Lower leg skin (tissue), 3 donors: ENCODE results near the gene NFAM1.

Experiments used
- POLR2A ChIP-seq, 2 donors: fragments of 450-650 bp; IDR thresholded peaks; one replicate each; pipeline ENCODE4 v1.6.1; 2016 to 2017; ENCODE audit warnings: antibody characterized with exemption in 2 of 2, mild to moderate bottlenecking in 1 of 2, moderate library complexity in 1 of 2
- TF ChIP-seq, protein P1 (sequence below), 3 donors: fragments of 450-650 bp; IDR thresholded peaks; one replicate each; pipeline ENCODE4 v1.5.1; 2016; ENCODE audit warnings: antibody characterized with exemption in 3 of 3, mild to moderate bottlenecking in 3 of 3, moderate library complexity in 2 of 3

- TF ChIP-seq, protein P1, sequence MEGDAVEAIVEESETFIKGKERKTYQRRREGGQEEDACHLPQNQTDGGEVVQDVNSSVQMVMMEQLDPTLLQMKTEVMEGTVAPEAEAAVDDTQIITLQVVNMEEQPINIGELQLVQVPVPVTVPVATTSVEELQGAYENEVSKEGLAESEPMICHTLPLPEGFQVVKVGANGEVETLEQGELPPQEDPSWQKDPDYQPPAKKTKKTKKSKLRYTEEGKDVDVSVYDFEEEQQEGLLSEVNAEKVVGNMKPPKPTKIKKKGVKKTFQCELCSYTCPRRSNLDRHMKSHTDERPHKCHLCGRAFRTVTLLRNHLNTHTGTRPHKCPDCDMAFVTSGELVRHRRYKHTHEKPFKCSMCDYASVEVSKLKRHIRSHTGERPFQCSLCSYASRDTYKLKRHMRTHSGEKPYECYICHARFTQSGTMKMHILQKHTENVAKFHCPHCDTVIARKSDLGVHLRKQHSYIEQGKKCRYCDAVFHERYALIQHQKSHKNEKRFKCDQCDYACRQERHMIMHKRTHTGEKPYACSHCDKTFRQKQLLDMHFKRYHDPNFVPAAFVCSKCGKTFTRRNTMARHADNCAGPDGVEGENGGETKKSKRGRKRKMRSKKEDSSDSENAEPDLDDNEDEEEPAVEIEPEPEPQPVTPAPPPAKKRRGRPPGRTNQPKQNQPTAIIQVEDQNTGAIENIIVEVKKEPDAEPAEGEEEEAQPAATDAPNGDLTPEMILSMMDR (IDR thresholded peaks at IDR 0.05), result no peak
- TF ChIP-seq POLR2A (IDR thresholded peaks at IDR 0.05), result no peak
Observed at GRCh38 chr22:42346722-42347121, 85.5 kb downstream of the NFAM1 start.
